ENCODE results near the gene MAML2.

Gene MAML2

DNA sequence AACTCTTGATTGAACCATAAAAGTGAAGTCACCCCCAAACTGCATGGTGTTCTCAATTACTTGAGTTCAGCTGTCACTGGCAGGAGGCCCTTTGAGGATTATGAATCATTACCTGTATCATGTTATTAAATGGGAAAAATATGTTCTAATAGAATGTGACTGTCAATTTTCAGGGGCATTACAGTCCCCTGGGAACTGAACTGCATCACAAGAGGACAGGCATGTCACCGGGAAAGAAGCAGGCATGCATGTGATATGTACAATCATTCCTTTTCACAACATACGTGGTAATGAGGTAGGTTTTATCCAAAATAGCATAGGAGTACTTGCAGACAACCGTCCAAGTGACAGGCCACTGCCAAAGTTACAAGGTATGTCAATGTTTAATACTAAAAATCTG, 165.8 kb downstream of the MAML2 start:
- no peak for DNase-seq

DNA sequence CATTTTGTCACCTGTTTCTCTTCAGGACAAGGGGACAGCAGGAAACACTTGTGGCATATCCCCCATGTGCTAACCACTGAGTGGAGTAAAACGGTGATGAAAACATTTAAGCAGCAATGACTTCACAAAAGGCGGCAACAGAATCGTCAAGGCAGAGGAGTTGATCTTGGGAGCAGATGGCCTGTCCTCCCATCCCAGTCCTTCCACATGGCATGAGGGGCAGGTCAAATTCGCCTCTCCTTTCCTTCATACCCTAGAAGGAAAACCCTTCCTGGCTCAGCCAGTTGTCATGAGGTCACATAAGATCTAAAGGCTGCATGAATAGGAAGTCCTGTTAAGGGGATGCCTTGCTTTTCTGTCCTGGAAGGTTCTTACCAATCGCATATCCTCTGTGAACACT, 169.1 kb downstream of the MAML2 start:
- DNase-seq, result no peak

DNA sequence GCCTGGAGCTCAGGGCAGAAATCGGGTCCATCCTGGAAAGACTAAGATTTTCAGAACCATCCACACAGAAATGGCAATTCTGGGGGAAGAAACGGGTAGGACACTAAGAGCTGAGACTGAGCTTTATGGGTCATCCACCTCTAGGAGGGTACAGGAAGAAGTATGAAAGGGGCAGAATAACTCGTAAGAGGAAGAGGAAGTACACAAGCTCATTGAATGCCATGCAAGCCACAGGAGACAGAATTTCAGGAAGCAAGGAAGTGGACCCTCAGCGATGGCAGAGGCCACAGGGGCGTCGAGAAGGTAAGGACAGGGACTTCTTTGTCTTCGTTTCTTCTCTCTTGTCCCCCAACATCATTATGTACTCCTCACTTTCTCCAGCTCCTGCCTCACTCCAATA, 169.6 kb downstream of the MAML2 start:
- no peak for DNase-seq

DNA sequence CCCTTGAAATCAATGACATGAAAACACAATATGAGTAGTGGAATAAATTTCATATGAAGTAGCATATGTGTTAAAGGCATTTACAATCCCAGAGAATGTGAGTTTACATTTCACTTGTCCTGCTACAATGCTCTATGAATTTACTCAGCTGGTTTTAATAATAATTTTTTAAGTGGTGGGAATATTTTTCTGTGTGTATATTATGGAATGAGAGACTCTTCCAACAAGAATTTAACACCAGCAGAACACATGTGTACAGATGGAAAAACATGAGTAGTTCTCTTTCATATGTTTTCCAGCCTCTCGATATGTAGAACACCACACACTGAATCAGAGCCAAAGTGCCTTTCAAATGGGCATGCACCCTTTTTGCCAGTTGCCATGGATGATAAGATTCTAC, 170.4 kb downstream of the MAML2 start:
- DNase-seq, result no peak

DNA sequence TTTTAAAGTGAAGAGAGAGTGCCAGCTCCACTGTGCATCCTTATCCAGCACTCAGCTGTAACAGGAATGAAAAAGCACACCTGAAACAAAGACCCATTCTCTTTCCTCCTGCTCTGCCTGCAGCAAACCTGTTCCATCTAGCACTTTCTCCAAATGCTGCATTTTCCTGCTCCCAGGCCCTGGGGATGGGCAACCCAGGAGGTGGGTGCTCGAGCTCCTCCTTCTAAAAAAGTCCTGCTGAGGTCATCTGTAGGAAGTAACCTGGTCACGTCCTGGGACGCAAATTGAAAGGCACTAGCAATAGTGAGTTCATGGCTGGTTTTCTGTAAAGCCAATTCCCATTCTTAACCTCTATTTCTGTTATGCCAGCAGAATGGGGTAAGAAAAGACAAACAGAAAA, 173.7 kb downstream of the MAML2 start:
- no peak for DNase-seq

DNA sequence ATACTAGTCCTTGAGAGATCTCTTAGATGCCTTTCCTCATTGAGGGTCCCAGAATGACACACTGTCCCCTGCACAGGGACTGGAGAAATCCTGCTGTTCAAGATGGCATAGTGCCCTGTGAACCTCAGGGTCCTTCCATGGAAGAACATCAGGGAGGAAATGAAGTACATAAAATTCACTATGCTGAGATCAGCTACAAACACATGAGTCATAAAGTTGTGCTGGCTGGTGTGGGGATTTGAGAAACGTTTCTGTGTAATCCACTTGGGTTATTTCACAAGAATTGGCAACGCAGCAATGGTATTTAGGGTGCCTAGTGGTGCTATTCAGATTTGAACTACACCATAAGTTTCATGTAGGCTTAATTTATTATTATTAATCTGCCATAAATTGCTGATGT, 174.4 kb downstream of the MAML2 start:
- no peak for DNase-seq

DNA sequence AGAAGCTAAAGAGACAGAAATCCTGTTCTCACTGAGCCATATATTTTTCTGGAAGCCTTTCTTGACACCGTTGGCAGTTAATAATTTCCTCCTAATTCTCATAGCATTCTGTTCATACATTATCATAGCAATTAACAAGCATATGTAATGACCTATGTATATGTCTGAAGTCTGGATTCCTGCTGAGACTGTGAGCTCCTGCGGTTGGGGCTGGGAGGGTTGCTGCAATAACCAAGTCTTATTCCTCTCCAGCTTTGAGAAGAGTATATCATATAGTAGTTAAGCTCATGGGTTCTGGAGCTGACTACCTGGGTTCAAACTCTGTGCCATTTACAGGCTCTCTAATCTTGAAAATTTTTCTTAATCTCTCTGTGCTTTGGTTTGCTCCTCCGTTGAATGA, 175.2 kb downstream of the MAML2 start:
- no peak for DNase-seq

DNA sequence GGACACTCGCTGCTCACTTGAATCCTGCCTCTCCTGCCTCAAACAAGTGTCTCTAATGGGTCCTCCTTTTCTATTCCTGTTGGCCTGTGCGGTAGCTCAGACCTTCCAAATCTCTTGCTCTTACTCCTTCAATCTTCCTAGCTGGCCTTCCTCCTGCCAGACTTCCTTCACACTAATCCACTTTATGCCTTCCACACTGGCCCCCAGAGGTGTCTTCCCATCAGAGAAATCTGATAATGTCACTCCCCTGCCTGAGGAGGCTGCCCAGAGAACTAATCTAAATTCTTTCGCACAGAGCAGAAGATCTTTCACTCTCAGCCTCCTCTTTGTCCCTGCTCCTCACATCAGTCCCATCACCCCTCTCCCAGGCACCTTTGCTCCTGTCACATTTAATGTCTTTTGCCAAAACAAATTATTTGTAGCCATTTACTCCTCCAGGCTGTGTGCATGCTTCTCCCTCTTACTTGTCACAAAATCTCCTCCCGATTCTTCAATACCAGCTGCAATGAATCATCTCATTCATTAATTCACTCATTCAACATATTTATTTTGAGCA, 175.7 kb downstream of the MAML2 start:
- no peak for DNase-seq

DNA sequence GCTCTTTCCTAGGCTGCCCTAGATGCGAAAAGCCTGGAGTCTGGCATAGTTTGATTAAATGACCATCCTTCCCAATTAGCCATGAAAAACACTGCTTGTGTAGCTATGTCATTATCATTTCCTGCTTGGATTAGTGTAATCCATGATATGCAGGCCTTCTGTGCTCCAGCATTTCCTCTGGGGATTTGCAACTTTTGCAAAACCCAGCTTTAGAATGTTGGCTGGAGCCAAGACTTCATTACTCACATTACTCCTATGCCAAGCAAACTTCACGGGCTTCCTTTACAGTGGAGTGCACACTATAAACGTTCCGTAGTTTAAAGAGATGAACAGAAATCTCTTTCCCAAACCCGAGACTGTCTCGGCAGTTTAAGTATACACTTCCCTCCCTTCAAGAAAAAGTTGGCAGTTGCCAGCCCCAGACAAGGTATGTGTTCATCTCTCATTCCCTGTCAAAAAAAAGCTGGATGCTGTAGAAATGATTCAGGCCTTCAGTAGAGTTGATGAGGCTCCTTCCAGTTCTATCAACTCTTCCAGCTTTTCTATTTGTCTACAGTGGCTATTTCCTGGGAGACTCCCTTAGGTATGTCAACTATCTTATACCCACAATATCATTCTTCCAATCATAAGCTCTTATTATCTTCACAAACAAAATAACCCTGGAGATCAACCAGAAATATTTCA, 180.0 kb downstream of the MAML2 start:
- DNase-seq, result no peak

DNA sequence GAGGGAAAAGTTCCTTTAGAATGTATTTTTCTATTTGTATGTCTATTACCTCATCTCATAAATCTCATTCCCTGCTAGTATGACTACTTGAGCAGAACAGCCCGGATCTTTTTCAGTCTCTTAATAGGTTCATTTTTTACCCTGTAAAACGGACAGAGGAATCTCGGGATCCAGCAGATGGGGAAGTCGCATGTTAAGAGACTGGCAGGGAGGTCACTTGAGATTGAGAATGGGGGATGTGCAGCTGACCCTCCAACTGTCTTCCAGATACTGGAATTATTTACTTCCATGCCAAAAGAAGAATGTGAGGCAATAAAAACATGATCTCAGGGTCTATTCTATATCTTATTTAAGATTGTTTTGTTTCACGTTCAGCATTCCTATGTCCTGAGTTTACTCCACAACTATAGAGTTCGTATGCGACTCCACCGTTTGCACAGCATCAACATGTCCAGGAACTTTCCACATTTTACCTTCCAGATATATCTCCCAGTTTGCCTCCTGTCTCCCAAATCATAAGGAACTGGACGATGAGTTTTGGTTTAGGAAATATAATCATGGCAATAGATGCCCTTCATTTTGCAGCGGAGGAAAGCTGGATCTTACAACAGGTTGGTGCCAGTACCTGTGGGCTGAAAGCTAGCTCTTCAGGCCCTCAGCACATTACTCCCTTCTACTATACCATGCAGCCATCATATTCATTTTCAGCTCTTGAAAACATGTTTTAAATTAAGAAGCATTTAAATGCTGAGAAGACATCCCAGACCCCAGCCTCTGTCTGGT, 181.5 kb downstream of the MAML2 start:
- no peak for DNase-seq

DNA sequence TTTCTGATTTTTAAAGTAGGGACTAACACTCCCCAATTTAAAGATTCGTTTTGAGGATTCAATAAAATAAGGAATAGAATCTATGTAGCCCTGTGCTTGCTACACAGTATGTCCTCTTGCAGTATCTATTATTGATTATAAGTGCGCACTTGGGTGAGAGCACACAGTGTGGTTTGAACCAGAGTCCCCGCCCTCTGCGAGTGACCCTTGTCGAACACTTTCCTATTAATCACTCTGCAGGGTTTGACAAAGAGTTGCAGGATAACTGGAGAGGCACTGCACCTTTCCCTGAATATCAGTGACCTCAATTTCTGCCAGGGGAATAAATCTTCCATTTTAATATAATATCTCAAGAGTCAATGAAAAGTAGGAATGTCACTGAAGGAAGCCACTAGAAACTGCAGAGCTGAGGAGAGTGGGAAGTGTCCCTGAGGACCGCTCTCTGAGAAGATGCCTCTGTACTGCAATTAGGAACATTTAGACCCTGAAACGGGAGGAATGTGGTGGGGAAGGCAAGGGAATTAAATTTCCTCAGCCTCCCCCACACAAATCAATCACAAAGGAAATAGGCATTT, 182.2 kb downstream of the MAML2 start:
- DNase-seq, result no peak

DNA sequence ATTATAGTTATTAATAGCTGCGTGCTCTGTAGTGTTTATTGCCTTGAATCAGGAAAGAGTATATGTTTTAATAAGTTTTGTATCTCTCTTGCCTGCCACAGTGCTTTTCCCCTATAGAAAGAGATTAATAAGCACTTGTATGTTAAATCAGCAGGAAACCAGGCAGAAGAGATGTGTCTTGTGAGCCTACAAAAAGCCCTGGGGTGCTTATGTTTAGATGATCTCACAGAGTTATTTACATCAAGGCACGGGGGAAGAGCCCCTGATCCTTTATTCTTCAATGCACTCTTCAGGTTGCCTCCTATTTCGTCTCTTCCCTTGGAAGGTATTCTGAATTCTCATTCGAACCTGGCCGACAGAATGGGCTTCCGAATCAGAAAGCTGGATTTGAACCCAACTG, 183.0 kb downstream of the MAML2 start:
- no peak for DNase-seq

DNA sequence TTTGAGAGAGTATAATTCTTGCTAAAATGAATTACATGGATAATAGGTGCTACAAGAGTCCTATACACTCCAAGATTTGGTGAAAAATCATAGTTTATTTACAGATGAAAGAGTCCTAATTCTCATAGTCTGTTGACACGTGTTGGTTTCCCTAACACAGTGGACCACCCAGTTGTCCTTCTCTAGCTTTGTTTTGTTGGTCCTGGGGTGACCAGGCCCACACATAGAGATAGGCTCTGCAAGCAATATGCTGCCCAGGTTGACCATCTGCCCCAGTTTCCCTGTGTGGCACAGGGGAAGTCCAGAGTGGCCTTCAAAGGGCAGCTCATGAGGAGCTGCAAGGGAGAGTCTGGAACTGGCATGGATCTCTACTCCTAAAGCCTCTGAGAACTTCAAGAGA, 184.9 kb downstream of the MAML2 start:
- DNase-seq, result no peak

DNA sequence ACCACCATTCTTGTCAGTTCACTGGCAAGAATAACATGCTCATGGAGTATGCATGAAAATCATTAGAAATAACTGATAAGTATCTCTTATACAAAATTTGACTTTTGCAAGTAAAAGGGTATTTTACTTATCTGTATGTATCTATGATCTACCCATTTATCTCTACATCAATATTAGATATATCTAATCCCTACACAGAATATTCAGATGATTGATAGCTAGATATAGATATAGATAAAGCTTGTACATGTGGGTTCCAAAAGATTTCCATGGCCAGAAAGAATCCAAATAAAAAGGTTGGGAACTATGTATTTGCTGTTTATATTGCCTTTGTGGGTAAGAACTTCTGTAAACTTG, 185.5 kb downstream of the MAML2 start:
- no peak for DNase-seq

DNA sequence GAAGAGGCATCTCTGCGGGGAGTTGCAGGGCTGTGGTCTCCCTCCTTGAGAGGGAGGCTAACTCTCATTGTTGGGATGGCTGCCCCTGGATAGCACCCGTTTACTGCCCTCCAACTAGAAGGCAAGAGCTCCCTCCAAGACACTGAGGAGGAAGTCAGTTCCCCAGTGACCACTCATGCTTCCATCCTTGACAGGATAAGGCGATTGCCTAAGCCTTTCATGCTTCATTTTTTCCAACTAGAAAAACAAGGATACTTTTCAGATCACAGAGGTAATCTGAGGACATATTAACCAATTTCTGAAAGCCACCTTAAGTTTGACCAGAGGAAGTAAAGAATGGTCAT, 186.6 kb downstream of the MAML2 start:
- DNase-seq, result no peak

DNA sequence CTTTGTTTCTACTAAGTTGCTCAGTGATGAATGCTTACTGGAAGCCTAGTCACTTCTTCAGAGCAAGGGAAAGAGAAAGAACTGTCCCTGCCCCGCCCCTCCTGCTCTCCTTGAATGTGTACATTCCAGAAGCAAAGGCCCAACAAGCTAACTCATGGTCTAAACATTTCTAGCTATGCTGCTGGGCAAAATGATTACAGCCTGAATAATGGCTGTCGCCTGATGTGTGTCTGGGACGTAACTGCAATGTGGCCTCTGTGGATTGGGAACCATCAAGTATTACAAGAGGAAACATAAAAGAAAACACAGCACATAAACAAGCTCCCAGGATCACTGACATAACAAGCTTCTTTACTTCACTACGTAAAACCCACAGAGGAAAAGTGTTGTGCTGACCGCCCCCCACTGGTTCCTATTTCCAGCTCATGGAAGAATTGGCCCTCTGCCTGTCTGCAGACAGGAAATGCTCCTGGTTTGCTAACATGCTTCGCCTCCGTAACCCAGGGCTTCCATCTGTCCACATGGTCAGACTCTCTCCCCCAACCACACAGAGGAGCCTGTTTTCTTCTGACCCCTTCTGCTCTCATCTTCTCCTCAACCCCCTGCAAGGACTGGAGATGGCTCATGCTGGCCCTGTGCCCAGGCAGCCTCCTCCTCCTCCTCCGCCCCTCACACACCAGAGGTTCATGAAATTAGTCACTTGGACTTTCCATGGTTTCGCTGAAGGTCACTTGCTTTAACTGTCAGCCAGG, 187.2 kb downstream of the MAML2 start:
- no peak for DNase-seq

DNA sequence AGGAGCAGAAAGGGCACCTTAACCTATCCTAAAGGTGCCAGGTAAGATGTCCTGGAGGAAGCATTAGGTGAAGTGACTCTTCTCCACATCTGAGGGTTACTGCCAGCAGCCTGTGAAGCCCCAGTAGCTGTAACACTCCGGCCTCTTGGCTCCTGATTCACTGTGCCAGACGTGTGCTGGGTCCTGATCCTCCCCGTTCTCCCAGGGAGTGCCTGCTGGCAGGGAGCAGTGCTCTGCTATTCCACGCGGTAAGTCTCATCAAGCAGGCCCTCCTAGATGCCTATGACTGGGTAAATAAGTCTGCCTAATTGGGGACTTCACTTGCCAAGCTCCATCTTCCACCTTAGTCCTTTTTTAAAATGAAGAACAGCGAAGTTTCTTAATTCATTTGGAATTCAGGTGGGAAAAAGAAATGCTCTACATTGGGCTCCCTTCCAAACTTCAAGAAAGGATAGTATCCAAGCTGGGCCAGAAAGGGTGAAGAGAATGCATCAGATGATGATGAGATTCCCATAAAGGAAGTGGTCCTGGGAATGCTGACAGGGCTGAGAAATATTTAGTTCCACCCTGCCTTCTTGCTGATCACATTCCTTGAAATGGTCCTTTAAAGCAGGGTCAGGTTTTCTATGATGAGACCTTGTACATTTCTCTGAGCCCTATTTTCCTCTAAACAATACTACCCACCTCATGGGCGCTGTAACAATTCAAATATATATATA, 188.0 kb downstream of the MAML2 start:
- DNase-seq, result no peak

DNA sequence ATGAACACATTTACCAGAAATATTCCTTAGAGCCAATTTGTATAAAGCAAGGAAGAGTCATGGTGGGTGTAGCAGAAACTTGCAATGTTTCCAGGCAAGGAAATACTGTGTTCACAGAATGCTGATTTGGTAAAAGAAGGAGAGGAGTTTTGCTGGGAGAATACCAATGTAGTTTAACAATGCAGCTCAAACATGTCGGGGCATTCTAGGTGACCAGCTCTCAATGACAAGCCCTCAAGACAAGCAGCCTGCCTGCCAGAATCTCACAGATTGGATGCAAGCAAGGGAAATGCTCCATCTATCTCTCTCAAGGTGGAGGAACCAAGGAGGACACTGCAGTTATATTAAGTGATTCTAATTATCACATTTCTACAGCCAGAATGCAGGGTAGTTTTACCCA, 190.4 kb downstream of the MAML2 start:
- no peak for DNase-seq

DNA sequence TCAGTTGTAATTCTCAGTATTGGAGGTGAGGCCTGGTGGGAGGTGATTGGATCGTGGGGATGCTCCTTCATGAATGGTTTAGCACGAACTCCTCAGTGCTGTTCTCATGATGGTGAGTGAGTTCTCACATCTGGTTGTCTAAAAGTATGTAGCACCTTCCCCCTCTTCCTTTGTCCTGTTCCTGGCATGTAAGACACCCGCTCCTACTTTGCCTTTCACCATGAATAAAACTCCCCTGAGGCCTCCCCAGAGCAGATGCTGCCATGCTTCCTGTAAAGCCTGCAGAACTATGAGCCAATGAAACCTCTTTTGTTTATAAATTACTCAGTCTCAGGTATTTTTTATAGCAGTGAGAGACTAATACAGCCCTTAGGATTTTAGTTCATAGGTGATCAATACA, 191.5 kb downstream of the MAML2 start:
- DNase-seq, result no peak

DNA sequence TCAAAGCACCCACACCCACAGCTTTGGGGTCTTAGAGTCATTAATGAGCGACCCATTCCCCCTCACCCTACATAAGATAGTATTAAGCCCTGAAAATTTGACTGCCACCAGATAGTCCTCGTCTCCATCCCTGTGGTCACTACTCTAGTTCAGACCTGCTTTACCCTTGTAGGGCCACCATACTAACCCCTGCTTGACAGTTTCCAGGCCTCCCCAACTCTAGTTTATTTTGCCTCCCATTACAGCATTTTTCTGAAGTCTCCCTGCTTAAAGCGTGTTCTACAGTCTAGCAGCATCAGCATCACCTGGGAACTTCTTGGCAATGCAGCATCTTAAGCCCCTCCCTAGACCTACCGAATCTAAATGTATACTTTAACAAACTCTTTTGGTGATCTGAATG, 192.4 kb downstream of the MAML2 start:
- DNase-seq, result no peak

DNA sequence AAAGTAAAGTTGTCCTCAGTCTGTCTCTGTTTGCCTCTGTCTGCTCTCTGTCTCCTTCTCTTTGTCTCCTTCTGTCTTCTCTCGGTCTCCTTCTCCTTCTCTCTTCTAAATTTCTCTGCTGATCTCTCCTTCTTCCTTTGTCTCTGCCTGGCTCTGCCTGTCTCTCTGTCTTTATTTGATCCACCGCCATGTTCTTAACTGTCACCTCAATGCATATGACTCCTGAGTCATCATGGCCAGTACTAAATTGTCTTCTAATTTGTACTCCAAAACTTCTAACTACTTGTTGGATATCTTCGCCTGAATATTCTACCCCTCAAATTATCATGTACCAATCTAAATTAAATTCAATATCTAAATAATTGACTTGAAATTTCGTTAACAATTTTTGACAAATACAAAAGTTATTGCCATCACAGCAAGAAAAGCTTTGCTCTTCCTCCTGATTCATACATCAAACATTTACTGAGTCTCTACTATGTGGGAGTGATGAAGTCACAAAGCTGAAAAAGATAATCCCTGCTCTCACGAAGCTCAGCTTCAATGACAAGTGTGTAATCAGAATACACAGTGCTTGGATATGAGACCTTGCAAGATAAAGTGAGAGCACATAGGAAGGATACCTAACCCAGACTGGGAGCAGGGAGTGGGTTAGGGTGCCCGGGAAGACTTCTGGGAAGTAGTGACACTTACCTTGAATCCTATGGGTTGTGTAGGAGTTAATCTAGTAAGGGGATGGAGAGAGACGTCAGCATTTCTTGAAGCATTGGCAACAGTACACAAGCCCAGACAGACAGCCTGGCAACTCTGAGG, 193.0 kb downstream of the MAML2 start:
- no peak for DNase-seq

DNA sequence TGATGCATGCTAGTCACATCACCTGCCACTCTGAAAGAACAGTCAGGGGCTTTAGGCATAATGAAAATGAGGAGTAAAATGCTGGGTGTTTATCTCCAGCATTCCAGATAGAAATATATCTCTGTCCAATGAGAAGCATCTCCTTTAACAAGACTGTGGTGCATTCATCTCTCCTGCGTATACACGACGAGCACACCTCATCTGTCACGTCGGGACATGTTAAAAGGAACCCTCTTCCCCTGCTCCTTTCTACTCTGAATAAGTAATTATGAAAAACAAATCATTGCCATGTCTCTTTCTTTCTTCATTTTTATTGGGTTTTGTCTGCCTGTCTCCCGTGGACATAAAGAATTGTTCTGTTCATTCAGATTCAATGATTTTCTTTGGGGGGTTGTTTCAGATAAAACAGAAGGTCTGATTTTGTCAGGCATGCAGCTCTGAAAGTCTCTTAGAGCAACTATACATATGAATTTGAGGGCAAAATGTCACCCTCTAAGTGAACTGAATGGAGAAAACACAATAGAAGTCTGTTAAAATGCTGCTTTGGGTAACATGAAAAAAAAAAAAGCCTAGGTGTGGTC, 195.0 kb downstream of the MAML2 start:
- DNase-seq, result no peak

Measured in NCI-H1105 treated with DMSO at 0.1 percent for 48 hours (cell line).